HCT116 (cell line): ENCODE results near the gene ERGIC1. TPM values are rescaled to one million over a fixed set of nuclear protein-coding genes. Genes with fewer than 3 reads are reported as not detected.

Source experiments
- ATAC-seq: fragments of 200-7000 bp; cut with Tn5 transposase; 2 replicates; pipeline ENCODE4 v1.9.1; 2020; ENCODE audit warnings: mild to moderate bottlenecking, moderate library complexity
- BruUV-seq: library from RNA; stranded (reverse); fragments of 400-500 nt; replicated peaks from 2 replicates; lab custom pipeline; 2021; lab: Mats Ljungman, UMichigan
- CTCF ChIA-PET: fragments of 300-600 bp; sonication (Branson Sonifier 250); formaldehyde crosslinking; loops from one replicate; lab custom pipeline; 2021; ENCODE audit warnings: antibody characterized with exemption; lab: Charles Lee
- POLR2A ChIA-PET: fragments of 300-600, 350-600 bp; sonication (Branson Sonifier 250); formaldehyde crosslinking; loops from one replicate; lab custom pipeline; 2021; ENCODE audit warnings: antibody characterized with exemption; lab: Charles Lee
- RAD21 ChIA-PET, 2 experiments: fragments of 300-600 bp; sonication (Branson Sonifier 250); formaldehyde crosslinking; loops; one replicate each; lab custom pipeline; 2023; ENCODE audit warnings: low total read pairs in 2 of 2; ENCODE audit not compliant: uncharacterized antibody in 2 of 2, unreplicated experiment in 2 of 2, low non-redundant PET in 1 of 2; lab: Charles Lee
- DNase-seq: peaks from one replicate; pipeline ENCODE4 v3.0.0-alpha.2; 2010; ENCODE audit warnings: low read depth, low spot score
- H2AFZ ChIP-seq: fragments of 200-600 bp; shearing (Covaris generic), sonication (generic); 2 replicates; pipeline ENCODE4 v1.6.1; 2017; ENCODE audit warnings: low read depth, mixed run types, mixed read lengths, antibody characterized with exemption, low read length; ENCODE audit not compliant: poor library complexity, severe bottlenecking
- H3K27ac ChIP-seq: 2 replicates; pipeline ENCODE4 v1.5.1; 2012; ENCODE audit warnings: low read depth, low read length
- H3K27me3 ChIP-seq: fragments of 200-600 bp; sonication (generic); 2 replicates; pipeline ENCODE4 v1.6.1; 2016; ENCODE audit warnings: mixed run types, low read length, mixed read lengths; ENCODE audit not compliant: insufficient read depth
- H3K36me3 ChIP-seq, 2 experiments: fragments of 200-500 bp in 1 of 2; fragments of 200-600 bp in 1 of 2; sonication (Bioruptor generic) in 1 of 2; sonication (generic) in 1 of 2; 2 replicates each; pipeline versions ENCODE4 v1.5.1 to v1.6.1; 2014 to 2016; ENCODE audit warnings: low read length in 2 of 2, inconsistent platforms in 1 of 2, mixed read lengths in 1 of 2, mixed run types in 1 of 2; ENCODE audit not compliant: insufficient read depth in 2 of 2, control insufficient read depth in 1 of 2
- H3K4me1 ChIP-seq, 2 experiments: fragments of 200-600 bp in 1 of 2; sonication (generic) in 1 of 2; 2 replicates each; pipeline versions ENCODE4 v1.5.1 to v1.6.1; 2012 to 2017; ENCODE audit warnings: low read length in 2 of 2, inconsistent platforms in 1 of 2, mild to moderate bottlenecking in 1 of 2, mixed read lengths in 1 of 2, mixed run types in 1 of 2, moderate library complexity in 1 of 2; ENCODE audit not compliant: insufficient read depth in 2 of 2, control insufficient read depth in 1 of 2
- H3K4me2 ChIP-seq: fragments of 200-600 bp; sonication (generic); 2 replicates; pipeline ENCODE4 v1.6.1; 2017; ENCODE audit warnings: mixed run types, low read length, mixed read lengths
- H3K4me3 ChIP-seq, 2 experiments: fragments of 200-600 bp in 1 of 2; sonication (generic) in 1 of 2; replicated peaks in 1 of 2; 2 replicates each; pipeline ENCODE4 v1.5.1; 2011 to 2016; ENCODE audit warnings: low read length in 2 of 2, control low read depth in 1 of 2, low read depth in 1 of 2, mild to moderate bottlenecking in 1 of 2, mixed read lengths in 1 of 2, mixed run types in 1 of 2
- H3K79me2 ChIP-seq: fragments of 200-600 bp; sonication (generic); 2 replicates; pipeline ENCODE4 v1.6.1; 2017; ENCODE audit warnings: mild to moderate bottlenecking, mixed run types, low read length, moderate library complexity, mixed read lengths; ENCODE audit not compliant: insufficient read depth
- H3K9ac ChIP-seq: fragments of 200-600 bp; sonication (generic); 2 replicates; pipeline ENCODE4 v1.6.1; 2016; ENCODE audit warnings: low read length, mixed read lengths
- H3K9me2 ChIP-seq: fragments of 200-600 bp; sonication (generic), shearing (Covaris generic); 2 replicates; pipeline ENCODE4 v1.6.1; 2017; ENCODE audit warnings: mixed run types, mild to moderate bottlenecking, moderate library complexity; ENCODE audit not compliant: insufficient read depth
- H3K9me3 ChIP-seq, 2 experiments: fragments of 200-500 bp in 1 of 2; fragments of 200-600 bp in 1 of 2; sonication (Bioruptor generic) in 1 of 2; sonication (generic) in 1 of 2; 2 replicates each; pipeline ENCODE4 v1.6.1; 2014 to 2017; ENCODE audit warnings: low read length in 2 of 2, mixed read lengths in 2 of 2, inconsistent platforms in 1 of 2, low read depth in 1 of 2, mild to moderate bottlenecking in 1 of 2, mixed run types in 1 of 2, moderate library complexity in 1 of 2; ENCODE audit not compliant: control insufficient read depth in 1 of 2, insufficient read depth in 1 of 2
- H4K20me1 ChIP-seq: fragments of 200-600 bp; sonication (generic), shearing (Covaris generic); 2 replicates; pipeline ENCODE4 v1.6.1; 2017; ENCODE audit warnings: mixed run types, mild to moderate bottlenecking, moderate library complexity; ENCODE audit not compliant: insufficient read depth
- ATF3 ChIP-seq: IDR thresholded peaks from 2 replicates; pipeline ENCODE4 v1.6.1; 2012
- ELF1 ChIP-seq: IDR thresholded peaks from 2 replicates; pipeline ENCODE4 v1.6.1; 2012; ENCODE audit warnings: low read depth, borderline replicate concordance
- EZH2 ChIP-seq: fragments of 200-600 bp; sonication (generic); IDR thresholded peaks from 2 replicates; pipeline ENCODE4 v1.6.1; 2017; ENCODE audit warnings: antibody characterized with exemption, mixed run types
- EZH2phosphoT487 ChIP-seq: fragments of 200-600 bp; IDR thresholded peaks from 2 replicates; pipeline ENCODE4 v1.6.1; 2018; ENCODE audit warnings: antibody characterized with exemption, borderline replicate concordance
- REST ChIP-seq: IDR thresholded peaks from 2 replicates; pipeline ENCODE4 v1.6.1; 2012; ENCODE audit warnings: low read depth
- ZNF274 ChIP-seq: fragments of 200-500 bp; sonication (Bioruptor generic); IDR thresholded peaks from 2 replicates; pipeline ENCODE4 v1.6.1; 2014; ENCODE audit warnings: mild to moderate bottlenecking, low read depth, low read length, inconsistent platforms
- intact Hi-C: fragments of 100-400 bp; cut with micrococcal nuclease; formaldehyde crosslinking; loops from 2 replicates; pipeline ENCODE4 v1.10.0; 2022
- total RNA-seq: library from RNA; stranded (reverse); gene quantifications from one replicate; pipeline ENCODE4 v1.2.1, GENCODE V29; 2021; ENCODE audit not compliant: unreplicated experiment

The ERGIC1 gene
- total RNA-seq, 1 experiment from 2014 or later: 73.3 TPM

- Histone ChIP-seq H3K27me3 (no peaks in the 10 kb centered on the region), H4K20me1 (no peaks in the 10 kb centered on the region), H3K9me2 (no peaks in the 10 kb centered on the region), H3K27ac (no peak overlapping the region), H2AFZ (no peak overlapping the region), H3K4me1 (peaks cover 45 to 49% of the 10 kb centered on the region in 2 experiments), H3K9me3 (no peaks in the 10 kb centered on the region), H3K9ac (no peak overlapping the region), H3K79me2 (peaks cover 7% of the 10 kb centered on the region; the same call in 1 of the 2 replicates), H3K36me3 (no peaks in the 10 kb centered on the region), H3K4me2 (peak overlapping the region; percentile 71; the same call in 1 of the 2 replicates), H3K4me3 (no peak overlapping the region)
- no peak for TF ChIP-seq ATF3
- TF ChIP-seq EZH2: no peak
- no peak for TF ChIP-seq ELF1
- no peak for TF ChIP-seq ZNF274
- TF ChIP-seq EZH2phosphoT487: no peak
- no peak for TF ChIP-seq REST
- POLR2A ChIA-PET: no interaction called here
- RAD21 ChIA-PET: no interaction called here
- CTCF ChIA-PET: no interaction called here
- DNase-seq (no peak), ATAC-seq (no peak)
- BruUV-seq: no TSS peak
- intact Hi-C loops: no loop called here
Measured at GRCh38 chr5:172866802-172867748, 33.0 kb downstream of the ERGIC1 start.
